Islet of Langerhans (tissue), 1 donor: ENCODE data around the gene CDH11.

ENCODE experiments used
- FAIRE-seq: peaks from one replicate; lab custom pipeline; 2011; peaks lifted over from hg19 to GRCh38; lab: Jason Lieb, UNC

CDH11 gene

DNA sequence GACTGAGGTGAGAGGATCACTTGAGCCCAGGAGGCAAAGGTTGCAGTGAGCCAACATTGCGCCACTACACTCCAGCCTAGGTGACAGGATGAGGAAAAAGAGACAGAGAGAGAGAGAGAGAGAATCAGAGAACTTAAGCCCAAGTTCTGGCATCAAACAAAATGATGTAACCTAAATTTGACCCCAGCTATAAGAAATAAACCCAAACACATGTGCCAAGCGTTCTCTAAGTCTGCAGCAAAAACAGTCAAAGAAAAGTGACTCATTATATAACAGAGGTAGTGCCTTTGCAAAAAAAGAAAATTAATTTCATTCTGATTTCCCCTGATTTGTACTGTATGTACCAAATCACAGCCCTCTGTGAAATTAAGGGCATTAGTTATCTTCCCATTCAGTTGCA is 89.5 kb downstream of the CDH11 start:
- FAIRE-seq, result no peak

GRCh38 chr16:65024767-65025178 is 97.1 kb downstream of the CDH11 start:
- FAIRE-seq, result no peak

GRCh38 chr16:65023802-65024201 is 98.1 kb downstream of the CDH11 start:
- FAIRE-seq, result no peak

DNA sequence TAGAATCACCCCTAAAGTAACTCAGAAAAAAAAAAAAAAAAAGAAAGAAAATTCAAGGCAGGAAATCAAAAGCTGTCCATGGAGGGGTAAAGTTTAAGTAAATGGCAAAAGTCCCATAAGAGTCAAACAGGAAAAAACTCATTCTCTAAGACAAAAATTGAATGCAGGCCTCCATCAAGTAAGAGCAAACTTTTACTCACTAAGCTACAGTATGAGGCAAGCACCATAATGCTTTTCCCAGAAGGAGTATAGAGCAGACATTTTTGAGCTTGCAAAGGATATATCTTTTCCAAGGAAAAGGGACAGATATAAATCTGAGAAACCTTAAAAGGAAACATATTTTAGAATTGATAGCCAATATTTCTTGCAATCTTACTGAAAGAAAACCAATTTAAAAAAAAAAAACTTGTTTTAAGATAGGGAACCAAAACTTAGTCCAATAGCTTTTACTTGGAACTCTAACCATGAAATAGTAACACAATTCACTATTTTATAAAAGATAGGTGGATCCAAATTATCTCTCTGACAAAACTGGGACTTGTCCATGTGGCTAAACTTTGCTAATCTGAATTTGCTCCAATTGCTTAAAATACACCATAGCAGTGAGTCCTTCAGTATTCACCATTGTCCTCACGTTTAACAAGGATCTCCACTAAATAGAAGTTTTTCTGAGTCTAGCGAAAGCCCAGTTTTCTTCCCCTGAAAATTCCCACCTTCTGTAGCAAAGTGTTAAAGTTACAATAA is 99.8 kb downstream of the CDH11 start:
- FAIRE-seq, result no peak

- FAIRE-seq, result no peak
Observed at GRCh38 chr16:65016754-65017153, 105.1 kb downstream of the CDH11 start.

GRCh38 chr16:65015599-65015998 is 106.3 kb downstream of the CDH11 start:
- no peak for FAIRE-seq

DNA sequence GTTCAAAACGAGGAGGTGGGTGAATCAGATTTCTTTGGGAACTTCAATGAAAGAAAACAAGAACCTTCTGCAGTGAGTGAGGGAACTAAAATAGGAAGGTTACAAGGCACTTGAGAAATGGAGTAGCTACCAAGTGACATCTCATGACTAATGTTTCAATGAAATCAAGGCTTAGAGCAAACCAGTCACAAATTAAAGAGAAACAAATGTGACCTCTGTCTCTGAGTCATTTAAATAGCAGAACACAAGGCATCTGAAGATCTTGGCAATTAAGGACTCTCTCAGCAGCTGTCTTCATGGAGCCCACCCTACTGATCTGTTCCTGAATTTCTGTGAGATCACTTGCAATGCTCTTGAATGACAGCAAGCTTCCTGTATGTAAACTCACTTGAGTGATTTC is 109.5 kb downstream of the CDH11 start:
- no peak for FAIRE-seq

- no peak for FAIRE-seq
Observed at GRCh38 chr16:65010125-65010524, 111.7 kb downstream of the CDH11 start.

GRCh38 chr16:65005696-65006095 is 116.2 kb downstream of the CDH11 start:
- FAIRE-seq, result no peak

DNA sequence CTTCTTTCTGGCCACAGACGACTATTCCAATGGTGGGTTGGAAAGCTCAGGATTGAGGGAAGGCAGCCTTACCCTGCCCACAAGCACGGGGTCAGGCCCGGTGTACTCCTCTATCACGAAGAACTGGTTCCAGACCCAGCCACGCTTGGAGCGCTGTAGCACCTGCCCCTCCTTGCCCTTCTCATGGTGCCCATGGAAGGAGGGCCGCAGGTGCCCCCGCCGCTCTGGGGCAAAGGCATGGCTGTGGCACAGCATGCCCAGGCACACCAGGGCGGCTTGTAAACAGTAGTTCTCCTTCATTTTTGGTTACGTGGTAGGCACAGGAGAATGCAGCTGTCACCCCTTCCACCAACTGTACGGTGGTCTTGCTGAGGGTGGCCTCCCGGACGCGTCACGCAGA is 117.3 kb downstream of the CDH11 start:
- FAIRE-seq, result no peak

DNA sequence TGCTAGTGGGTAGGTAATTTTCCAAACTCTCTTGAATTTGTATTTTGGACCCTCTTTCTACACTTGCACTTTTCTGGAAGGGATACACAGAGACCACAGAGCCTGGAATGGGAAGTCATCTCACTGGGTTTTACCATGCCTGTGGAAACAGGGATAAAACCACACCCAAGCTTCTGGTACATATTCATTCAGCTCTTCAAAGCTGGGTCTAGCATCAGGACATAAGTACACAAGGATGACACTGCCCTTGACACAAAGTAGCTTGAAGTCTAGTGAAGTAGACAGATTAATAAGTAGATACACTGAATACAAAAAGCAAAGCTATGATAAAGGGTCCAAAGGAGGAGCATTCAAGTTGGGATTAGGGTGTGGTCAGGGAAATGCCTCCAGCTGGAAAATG is 118.2 kb downstream of the CDH11 start:
- no peak for FAIRE-seq

- no peak for FAIRE-seq
Observed at GRCh38 chr16:65002265-65002664, 119.6 kb downstream of the CDH11 start.

- FAIRE-seq, result no peak
Observed at GRCh38 chr16:65000654-65001053, 121.2 kb downstream of the CDH11 start.

DNA sequence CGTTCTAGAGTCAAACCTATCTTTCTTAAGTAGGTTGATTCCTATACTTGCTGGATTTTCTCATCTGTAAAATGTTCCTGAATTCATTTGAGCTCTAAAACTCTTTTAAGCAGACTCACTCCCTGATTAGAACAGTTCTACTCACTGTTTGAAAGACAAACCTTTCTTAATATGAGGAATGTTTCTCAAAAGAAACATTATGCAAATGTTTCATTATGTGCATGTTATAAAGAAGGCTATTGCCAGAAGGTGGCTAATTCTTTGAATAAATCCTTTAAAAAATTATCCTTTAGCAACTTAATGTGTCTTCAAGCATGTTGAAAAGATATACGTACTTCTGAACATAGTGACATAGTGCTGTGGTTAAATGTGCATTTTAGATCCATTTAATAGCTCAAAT is 124.1 kb downstream of the CDH11 start:
- no peak for FAIRE-seq

- FAIRE-seq, result no peak
Observed at GRCh38 chr16:64997121-64997520, 124.7 kb downstream of the CDH11 start.

GRCh38 chr16:64996641-64997040 is 125.2 kb downstream of the CDH11 start:
- FAIRE-seq, result no peak

- no peak for FAIRE-seq
Observed at GRCh38 chr16:64993464-64993863, 128.4 kb downstream of the CDH11 start.

DNA sequence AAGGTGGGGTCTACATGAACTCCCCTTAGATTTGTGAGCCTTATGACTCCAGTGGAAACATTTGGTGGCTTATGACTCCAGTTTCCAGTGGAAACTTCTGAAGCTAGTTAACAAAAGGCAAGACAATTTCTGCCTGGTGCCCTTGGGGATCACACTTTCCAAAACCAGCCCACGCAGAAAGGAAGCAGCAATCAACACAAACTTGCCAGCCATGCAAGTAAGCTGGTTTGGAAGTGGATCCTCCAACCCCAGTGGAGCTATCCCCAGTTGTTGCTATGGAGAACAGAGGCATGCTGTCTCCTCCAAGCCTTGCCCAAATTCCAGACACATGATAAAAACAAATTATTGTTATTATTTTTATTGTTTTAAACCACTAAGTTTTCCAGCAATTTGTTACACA is 130.9 kb downstream of the CDH11 start:
- FAIRE-seq, result no peak

GRCh38 chr16:64990101-64990500 is 131.8 kb downstream of the CDH11 start:
- no peak for FAIRE-seq

DNA sequence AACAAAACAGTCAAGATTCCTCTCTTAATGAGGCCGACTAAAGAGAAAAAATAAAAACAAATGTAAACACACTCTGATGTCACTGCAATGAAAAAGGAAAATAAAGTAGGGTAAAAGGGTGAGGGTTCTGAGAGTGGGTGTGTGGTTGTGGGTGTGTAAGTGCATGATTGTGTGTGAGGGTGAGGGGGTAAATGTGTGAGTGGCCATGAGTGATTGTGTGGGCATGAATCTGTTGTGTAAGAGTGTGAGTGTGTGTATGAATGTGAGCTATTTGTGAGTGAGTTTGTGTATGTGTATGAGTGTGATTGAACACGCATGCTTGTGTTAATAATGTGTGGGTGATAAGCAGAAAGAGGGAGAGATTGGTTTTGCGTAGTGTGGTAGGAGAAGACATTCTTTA is 132.8 kb downstream of the CDH11 start:
- FAIRE-seq, result no peak

- no peak for FAIRE-seq
Observed at GRCh38 chr16:64983963-64984362, 137.9 kb downstream of the CDH11 start.

- FAIRE-seq, result no peak
Observed at GRCh38 chr16:64983231-64983630, 138.6 kb downstream of the CDH11 start.

GRCh38 chr16:64982581-64982980 is 139.3 kb downstream of the CDH11 start:
- FAIRE-seq, result no peak

GRCh38 chr16:64981568-64982281 is 140.1 kb downstream of the CDH11 start:
- FAIRE-seq, result no peak
